ENCODE data around the gene TSPAN10. TPM values are rescaled to one million over a fixed set of nuclear protein-coding genes. Genes with fewer than 3 reads are reported as not detected.

Gene TSPAN10
- total and polyA plus RNA-seq, 2 of the 4 experiments (the other 2 are of a cell fraction), result 1.4 to 4.5 TPM

DNA sequence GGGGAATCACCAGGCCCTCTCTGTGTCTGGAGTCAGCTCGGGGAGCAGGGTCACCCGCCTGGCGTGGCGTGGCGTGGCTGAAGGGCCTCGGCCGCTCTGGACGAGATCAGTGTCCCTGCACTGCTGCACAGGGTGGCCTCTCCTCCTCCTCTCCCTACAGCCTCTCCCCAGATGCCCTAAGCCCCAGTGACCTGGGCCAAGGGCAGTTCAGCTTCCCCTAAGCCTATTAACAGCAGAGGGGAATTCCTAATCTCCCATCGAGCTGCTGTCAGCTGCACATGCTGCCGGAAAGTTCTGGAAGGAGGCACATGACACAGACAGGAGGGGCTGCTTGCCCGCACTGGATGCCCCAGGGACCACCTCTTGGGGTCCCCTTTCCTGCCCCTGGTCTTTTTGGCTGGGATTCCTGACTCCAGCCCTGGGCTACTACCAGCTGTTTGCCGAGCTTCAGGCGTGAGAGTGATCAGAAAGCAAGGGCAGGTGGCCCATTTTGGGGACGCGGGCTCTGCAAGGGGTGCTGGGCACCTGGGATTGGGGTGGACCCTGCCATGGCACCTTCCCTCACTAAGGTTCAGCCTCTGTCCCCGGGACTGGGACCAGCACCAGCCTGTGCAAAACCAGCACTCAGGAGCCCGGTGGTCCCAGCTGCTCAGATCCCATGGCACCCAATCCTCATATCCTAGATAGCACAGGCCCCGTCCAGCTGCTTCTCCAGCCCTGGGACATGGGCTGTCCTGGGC is 18.6 kb downstream of the TSPAN10 start:
- H3K36me3 ChIP-seq (ENCODE audit: control insufficient read depth, insufficient read depth, low read length), result no peaks in the 10 kb centered on the region
- H3K79me1 ChIP-seq (ENCODE audit: low read depth in 1 of 2, low read length in 2 of 2), result no peaks in the 10 kb centered on the region; a peak in 1 of 4 replicates
- H3K4me1 ChIP-seq (ENCODE audit: control insufficient read depth, insufficient read depth, low read length), result peaks cover 6% of the 10 kb centered on the region
- no peak overlapping the region for H2AK5ac ChIP-seq (ENCODE audit: low read depth, low read length)
- no peak for TF ChIP-seq RCOR1 (IDR thresholded peaks at IDR 0.05; ENCODE audit: insufficient replicate concordance, low read length)
- no peak for TF ChIP-seq CHD1 (IDR thresholded peaks at IDR 0.05; ENCODE audit: low read depth, low read length)
- TF ChIP-seq POLR2A (IDR thresholded peaks at IDR 0.05; ENCODE audit: low read depth, low read length), result no peak
- no peaks in the 10 kb centered on the region for H3K27me3 ChIP-seq (ENCODE audit: control insufficient read depth, insufficient read depth, low read length)
- H2AK9ac ChIP-seq (replicated peaks; ENCODE audit: low read depth, low read length, poor library complexity), result no peak overlapping the region
- H3K4me2 ChIP-seq (ENCODE audit: low read depth, low read length), result no peak overlapping the region
- in situ Hi-C loops (cut with MboI; ENCODE audit: low sequenced_read_pairs) (no loop called here), intact Hi-C loops (cut with micrococcal nuclease) (no loop called here), dilution Hi-C loops (cut with HindIII; ENCODE audit: low sequenced_read_pairs, unreplicated experiment) (no loop called here)
- H2BK5ac ChIP-seq (ENCODE audit: low read depth, low read length, poor library complexity, severe bottlenecking), result no peak overlapping the region
- no peak overlapping the region for H4K8ac ChIP-seq (ENCODE audit: low read depth in 2 of 2, low read length in 2 of 2)
- WGBS, 2 experiments (ENCODE audit: extremely low coverage in 2 of 2, insufficient read length in 1 of 2), result 75% methylated on average over 7 of the region's 18 CpGs; no CpG with 5 or more reads in 1 of the 2 experiments
- H4K91ac ChIP-seq (ENCODE audit: insufficient read depth, low read depth, low read length), result no peak overlapping the region
- H2BK20ac ChIP-seq (ENCODE audit: low read depth, low read length), result no peak overlapping the region
- no peak overlapping the region for H3K27ac ChIP-seq (ENCODE audit: insufficient read depth, low read length)
- BruUV-seq (replicated peaks), result no TSS peak
- no peak for ATAC-seq (ENCODE audit: low read depth)
- H4K5ac ChIP-seq (ENCODE audit: low read depth, low read length), result no peak overlapping the region
- no peak overlapping the region for H3K23ac ChIP-seq (ENCODE audit: low read depth, low read length)
- H3K9me3 ChIP-seq (ENCODE audit: control insufficient read depth, insufficient read depth, low read length), result no peaks in the 10 kb centered on the region
- H3K18ac ChIP-seq (ENCODE audit: low read depth, low read length), result no peak overlapping the region
- H2BK15ac ChIP-seq (ENCODE audit: low read depth, low read length), result no peak overlapping the region
- DNase-seq, result no peak
- H3K4ac ChIP-seq (ENCODE audit: low read depth, low read length), result no peak overlapping the region
- CTCF ChIA-PET, result no interaction called here
- H3K9me1 ChIP-seq (ENCODE audit: insufficient read depth, low read length), result peaks cover 12% of the 10 kb centered on the region
- H4K20me1 ChIP-seq (ENCODE audit: insufficient read depth, low read length), result peaks cover 3% of the 10 kb centered on the region; the same call in 1 of the 2 replicates
- POLR2A ChIA-PET (ENCODE audit: unreplicated experiment), result no interaction called here
- no peak overlapping the region for H3K9ac ChIP-seq (ENCODE audit: low read depth, low read length)
- no peak overlapping the region for H2BK120ac ChIP-seq (ENCODE audit: low read depth, low read length)
- no peak overlapping the region for H3K4me3 ChIP-seq (ENCODE audit: insufficient read depth, low read depth, low read length)
- no peak overlapping the region for H3K14ac ChIP-seq (replicated peaks; ENCODE audit: low read depth, low read length)
- H3K56ac ChIP-seq (ENCODE audit: extremely low read depth, insufficient read depth, low read length), result no peak overlapping the region
- peak overlapping the region; percentile 32 for H2AFZ ChIP-seq (replicated peaks; ENCODE audit: low read length, poor library complexity)
